DOHH2 (cell line): Measurements from ENCODE around the gene LSR.

Source experiments
- H3F3A ChIP-seq: fragments of 200-600 bp; sonication (generic), shearing (Covaris generic); 2 replicates; pipeline ENCODE4 v1.6.0; 2016; ENCODE audit warnings: antibody characterized with exemption, mild to moderate bottlenecking; ENCODE audit not compliant: control insufficient read depth, insufficient read depth
- H3K27ac ChIP-seq: fragments of 200-600 bp; sonication (generic); 2 replicates; pipeline ENCODE4 v1.5.1; 2014; ENCODE audit warnings: low read depth, mild to moderate bottlenecking, low read length, moderate library complexity
- H3K27me3 ChIP-seq: fragments of 200-600 bp; sonication (generic); 2 replicates; pipeline ENCODE4 v1.6.1; 2014; ENCODE audit warnings: mild to moderate bottlenecking, low read length, mixed read lengths; ENCODE audit not compliant: control insufficient read depth
- H3K36me3 ChIP-seq: fragments of 200-600 bp; sonication (generic); 2 replicates; pipeline ENCODE4 v1.6.1; 2014; ENCODE audit warnings: mild to moderate bottlenecking, low read length, moderate library complexity, mixed read lengths; ENCODE audit not compliant: control insufficient read depth
- H3K4me1 ChIP-seq: fragments of 200-600 bp; sonication (generic); 2 replicates; pipeline ENCODE4 v1.6.1; 2014; ENCODE audit warnings: mild to moderate bottlenecking, low read length, mixed read lengths; ENCODE audit not compliant: control insufficient read depth
- H3K4me2 ChIP-seq: fragments of 200-600 bp; sonication (generic); 2 replicates; pipeline ENCODE4 v1.6.0; 2014; ENCODE audit warnings: mild to moderate bottlenecking, low read length, moderate library complexity
- H3K4me3 ChIP-seq: fragments of 200-600 bp; sonication (generic); 2 replicates; pipeline ENCODE4 v1.5.1; 2014; ENCODE audit warnings: mild to moderate bottlenecking, low read length, mixed read lengths
- H3K79me2 ChIP-seq: fragments of 200-600 bp; sonication (generic); 2 replicates; pipeline ENCODE4 v1.6.1; 2014; ENCODE audit warnings: mild to moderate bottlenecking, low read length, mixed read lengths; ENCODE audit not compliant: control insufficient read depth
- H3K9me2 ChIP-seq: fragments of 200-600 bp; sonication (generic); replicated peaks from 2 replicates; pipeline ENCODE4 v1.6.1; 2014; ENCODE audit warnings: mild to moderate bottlenecking, low read length, mixed read lengths; ENCODE audit not compliant: control insufficient read depth
- H3K9me3 ChIP-seq: fragments of 200-600 bp; sonication (generic); 2 replicates; pipeline ENCODE4 v1.6.1; 2014; ENCODE audit warnings: antibody characterized with exemption, low read length, mixed read lengths; ENCODE audit not compliant: control insufficient read depth, insufficient read depth
- H4K20me1 ChIP-seq: fragments of 200-600 bp; sonication (generic); 2 replicates; pipeline ENCODE4 v1.6.0; 2014; ENCODE audit warnings: low read depth, mild to moderate bottlenecking, antibody characterized with exemption, low read length, moderate library complexity; ENCODE audit not compliant: control insufficient read depth, insufficient read depth
- CTCF ChIP-seq: fragments of 200-600 bp; sonication (generic); IDR thresholded peaks from one replicate; pipeline ENCODE4 v1.5.1; 2014; ENCODE audit warnings: antibody characterized with exemption, mild to moderate bottlenecking, low read depth, low read length; ENCODE audit not compliant: poor library complexity, severe bottlenecking
- EZH2phosphoT487 ChIP-seq: fragments of 200-600 bp; sonication (generic); IDR thresholded peaks from 2 replicates; pipeline ENCODE4 v1.6.1; 2017; ENCODE audit warnings: borderline replicate concordance, mild to moderate bottlenecking, antibody characterized with exemption, low read length, moderate library complexity, mixed read lengths

The LSR gene

GRCh38 chr19:35229601-35230000 is 19.2 kb upstream of the LSR start:
- H3F3A ChIP-seq = no peaks in the 10 kb centered on the region
- no peaks in the 10 kb centered on the region for H3K36me3 ChIP-seq
- H3K4me3 ChIP-seq = no peak overlapping the region
- no peaks in the 10 kb centered on the region for H3K9me2 ChIP-seq
- no peak overlapping the region for H3K4me2 ChIP-seq
- H4K20me1 ChIP-seq = no peaks in the 10 kb centered on the region
- H3K27me3 ChIP-seq = peaks cover 17% of the 10 kb centered on the region
- H3K27ac ChIP-seq = no peak overlapping the region
- TF ChIP-seq CTCF (no peak), EZH2phosphoT487 (no peak)
- H3K9me3 ChIP-seq = no peaks in the 10 kb centered on the region
- H3K79me2 ChIP-seq = no peaks in the 10 kb centered on the region
- peaks cover 9% of the 10 kb centered on the region for H3K4me1 ChIP-seq

GRCh38 chr19:35231956-35232645 is 16.7 kb upstream of the LSR start:
- Histone ChIP-seq H3K27me3 (peaks cover 19% of the 10 kb centered on the region), H3K27ac (no peak overlapping the region), H3K79me2 (no peaks in the 10 kb centered on the region), H3F3A (no peaks in the 10 kb centered on the region), H3K9me2 (no peaks in the 10 kb centered on the region), H3K9me3 (no peaks in the 10 kb centered on the region), H4K20me1 (no peaks in the 10 kb centered on the region), H3K4me1 (no peaks in the 10 kb centered on the region), H3K4me3 (no peak overlapping the region), H3K4me2 (no peak overlapping the region), H3K36me3 (no peaks in the 10 kb centered on the region)
- TF ChIP-seq CTCF (no peak), EZH2phosphoT487 (no peak)

GRCh38 chr19:35232912-35233311 is 15.9 kb upstream of the LSR start:
- Histone ChIP-seq H3K4me2 (no peak overlapping the region), H3K27ac (no peak overlapping the region), H3K27me3 (peaks cover 19% of the 10 kb centered on the region), H3K79me2 (no peaks in the 10 kb centered on the region), H3F3A (no peaks in the 10 kb centered on the region), H3K4me1 (no peaks in the 10 kb centered on the region), H4K20me1 (no peaks in the 10 kb centered on the region), H3K4me3 (no peak overlapping the region), H3K36me3 (no peaks in the 10 kb centered on the region), H3K9me2 (no peaks in the 10 kb centered on the region), H3K9me3 (no peaks in the 10 kb centered on the region)
- TF ChIP-seq CTCF = no peak
- TF ChIP-seq EZH2phosphoT487 = no peak
